K562 (cell line): Measurements from ENCODE around the gene INTS12. TPM values are rescaled to one million over a fixed set of nuclear protein-coding genes. Genes with fewer than 3 reads are reported as not detected.

ENCODE experiments used
- ATAC-seq: fragments of 200-7000 bp; cut with Tn5 transposase; 3 replicates; pipeline ENCODE4 v1.9.1; 2020; ENCODE audit warnings: moderate library complexity
- BruUV-seq: library from RNA; stranded (reverse); fragments of 400-500 nt; replicated peaks from 2 replicates; lab custom pipeline; 2021; lab: Mats Ljungman, UMichigan
- CTCF ChIA-PET: fragments of 300-600 bp; formaldehyde crosslinking; extraction: SDS; loops from one replicate; lab custom pipeline; 2021; ENCODE audit warnings: low intra/inter-chr PET ratio; lab: Yijun Ruan, JAX
- POLR2A ChIA-PET: fragments of 300-600, 350-650 bp; sonication (Branson Sonifier 250); formaldehyde crosslinking; extraction: SDS; loops from one replicate; lab custom pipeline; 2021; ENCODE audit warnings: antibody characterized with exemption, inconsistent platforms; lab: Yijun Ruan, JAX
- DNase-seq, 4 experiments: peaks; one replicate each; pipeline versions ENCODE4 v3.0.0 to v3.0.0-alpha.2; 2011 to 2018; ENCODE audit warnings: low spot score in 3 of 4, mixed read lengths in 3 of 4; ENCODE audit errors: extremely low read depth in 1 of 4
- FAIRE-seq: peaks from 2 replicates; lab custom pipeline; 2011; peaks lifted over from hg19 to GRCh38; lab: Jason Lieb, UNC
- H2AFZ ChIP-seq: 2 replicates; pipeline ENCODE4 v1.6.0; 2011; ENCODE audit warnings: low read depth, low read length, control low read depth, inconsistent platforms
- H3K27ac ChIP-seq: fragments of 200-600 bp; 3 replicates; pipeline ENCODE4 v1.8.0; 2011; ENCODE audit warnings: low read depth, mild to moderate bottlenecking, control low read depth, inconsistent platforms, low read length, moderate library complexity, mixed read lengths; ENCODE audit errors: extremely low read depth
- H3K27me3 ChIP-seq, 2 experiments: fragments of 300-600 bp in 1 of 2; 2 replicates in 1 of 2; 3 replicates in 1 of 2; pipeline versions ENCODE4 v1.6.0 to v1.8.0; 2011; ENCODE audit warnings: inconsistent platforms in 2 of 2, low read length in 2 of 2, mild to moderate bottlenecking in 1 of 2, mixed read lengths in 1 of 2, moderate library complexity in 1 of 2; ENCODE audit not compliant: control insufficient read depth in 2 of 2, insufficient read depth in 2 of 2
- H3K36me3 ChIP-seq: fragments of 300-600 bp; 3 replicates; pipeline ENCODE4 v1.8.0; 2011; ENCODE audit warnings: mild to moderate bottlenecking, low read length, inconsistent platforms; ENCODE audit not compliant: control insufficient read depth, insufficient read depth
- H3K4me1 ChIP-seq, 2 experiments: fragments of 200-600 bp in 1 of 2; replicated peaks in 1 of 2; 2 replicates in 1 of 2; 3 replicates in 1 of 2; pipeline versions ENCODE4 v1.5.1 to v1.8.0; 2011; ENCODE audit warnings: inconsistent platforms in 2 of 2, low read length in 2 of 2, mild to moderate bottlenecking in 1 of 2, mixed read lengths in 1 of 2, moderate library complexity in 1 of 2; ENCODE audit not compliant: control insufficient read depth in 2 of 2, insufficient read depth in 2 of 2
- H3K4me2 ChIP-seq: 2 replicates; pipeline ENCODE4 v1.6.1; 2011; ENCODE audit warnings: low read length, control low read depth, inconsistent platforms, mixed read lengths; ENCODE audit not compliant: insufficient read depth
- H3K4me3 ChIP-seq: fragments of 200-600 bp; sonication (generic), shearing (Covaris generic); 2 replicates; pipeline ENCODE4 v1.5.1; 2016; ENCODE audit warnings: control low read depth, inconsistent platforms
- H3K79me2 ChIP-seq: fragments of 200-600 bp; 3 replicates; pipeline ENCODE4 v1.8.0; 2011; ENCODE audit warnings: low read length, inconsistent platforms; ENCODE audit not compliant: control insufficient read depth, insufficient read depth
- H3K9ac ChIP-seq, 2 experiments: 2 replicates each; pipeline versions ENCODE4 v1.6.0 to v1.6.1; 2011; ENCODE audit warnings: low read depth in 2 of 2, low read length in 2 of 2, control low read depth in 1 of 2, inconsistent platforms in 1 of 2, mild to moderate bottlenecking in 1 of 2, mixed read lengths in 1 of 2; ENCODE audit not compliant: insufficient read depth in 1 of 2
- H3K9me1 ChIP-seq: one replicate; pipeline ENCODE4 v1.6.0; 2011; ENCODE audit warnings: inconsistent platforms, mild to moderate bottlenecking, low read length, moderate library complexity; ENCODE audit not compliant: control insufficient read depth, insufficient read depth
- H3K9me3 ChIP-seq: replicated peaks from 2 replicates; pipeline ENCODE4 v1.5.1; 2011; ENCODE audit warnings: low read depth, low read length, inconsistent platforms; ENCODE audit not compliant: control insufficient read depth, insufficient read depth
- H4K20me1 ChIP-seq: replicated peaks from 2 replicates; pipeline ENCODE4 v1.6.1; 2011; ENCODE audit warnings: low read length, inconsistent platforms, mixed read lengths; ENCODE audit not compliant: control insufficient read depth, insufficient read depth
- ADNP ChIP-seq: fragments of 200-800 bp; sonication (Bioruptor generic); IDR thresholded peaks from 2 replicates; pipeline ENCODE4 v1.6.1; 2016; ENCODE audit warnings: missing genetic modification characterization, missing compliant biosample characterization
- ARNT ChIP-seq, 2 experiments: fragments of 450-650 bp; IDR thresholded peaks; 2 replicates each; pipeline ENCODE4 v1.6.1; 2016; ENCODE audit warnings: mild to moderate bottlenecking in 1 of 2
- CREBBP ChIP-seq: IDR thresholded peaks from one replicate; pipeline ENCODE4 v1.6.1; 2012; ENCODE audit warnings: low read depth, mild to moderate bottlenecking, control low read depth, inconsistent platforms, low read length
- DACH1 ChIP-seq: fragments of 450-650 bp; IDR thresholded peaks from 2 replicates; pipeline ENCODE4 v1.6.1; 2018; ENCODE audit not compliant: partially characterized antibody
- HOXB6 ChIP-seq: fragments of 250-450 bp; sonication (Bioruptor Pico); IDR thresholded peaks from 2 replicates; pipeline ENCODE4 v1.5.1; 2022; ENCODE audit warnings: mild to moderate bottlenecking, borderline replicate concordance
- ILF3 ChIP-seq: fragments of 450-650 bp; IDR thresholded peaks from 2 replicates; pipeline ENCODE4 v1.6.1; 2018; ENCODE audit warnings: antibody characterized with exemption, mild to moderate bottlenecking, moderate library complexity, borderline replicate concordance
- JUND ChIP-seq, 2 experiments: IDR thresholded peaks; 2 replicates in 1 of 2; 3 replicates in 1 of 2; pipeline ENCODE4 v1.6.1; 2011; ENCODE audit warnings: borderline replicate concordance in 2 of 2, low read depth in 2 of 2, low read length in 2 of 2, improper control_type of control experiment in 1 of 2, missing biosample characterization in 1 of 2, missing genetic modification characterization in 1 of 2, missing genetic modification reagents in 1 of 2
- L3MBTL2 ChIP-seq: fragments of 450-650 bp; IDR thresholded peaks from 2 replicates; pipeline ENCODE4 v1.6.1; 2016; ENCODE audit warnings: mild to moderate bottlenecking, moderate library complexity
- NELFE ChIP-seq: IDR thresholded peaks from 2 replicates; pipeline ENCODE4 v1.6.1; 2011; ENCODE audit warnings: mild to moderate bottlenecking; ENCODE audit not compliant: insufficient read depth, insufficient read length
- NR3C1 ChIP-seq: sonication (generic); formaldehyde crosslinking; IDR thresholded peaks from 2 replicates; pipeline ENCODE4 v1.8.1; 2022; ENCODE audit warnings: missing genetic modification reagents
- RBM34 ChIP-seq: fragments of 200-400 bp; formaldehyde crosslinking; IDR thresholded peaks from 2 replicates; pipeline ENCODE4 v1.6.1; 2018; ENCODE audit warnings: low read length, borderline replicate concordance; ENCODE audit not compliant: insufficient read depth
- SAFB ChIP-seq: fragments of 200-400 bp; formaldehyde crosslinking; IDR thresholded peaks from 2 replicates; pipeline ENCODE4 v1.6.1; 2017; ENCODE audit warnings: low read depth, low read length, borderline replicate concordance
- SRSF9 ChIP-seq: fragments of 200-400 bp; formaldehyde crosslinking; IDR thresholded peaks from 2 replicates; pipeline ENCODE4 v1.6.1; 2017; ENCODE audit warnings: low read depth, low read length, borderline replicate concordance
- STAT5B ChIP-seq: fragments of 250-450 bp; sonication (Bioruptor Pico); IDR thresholded peaks from 2 replicates; pipeline ENCODE4 v1.8.0; 2021; ENCODE audit warnings: mild to moderate bottlenecking, inconsistent platforms
- ZNF197 ChIP-seq: fragments of 200-800 bp; sonication (Bioruptor generic); IDR thresholded peaks from 2 replicates; pipeline ENCODE4 v1.6.1; 2016; ENCODE audit warnings: low read depth, missing genetic modification characterization, missing compliant biosample characterization
- ZNF436 ChIP-seq: fragments of 250-450, 450-650 bp; sonication (Bioruptor Pico); formaldehyde crosslinking; IDR thresholded peaks from 2 replicates; pipeline ENCODE4 v1.7.0; 2020; ENCODE audit warnings: mild to moderate bottlenecking
- in situ Hi-C: fragments of 300-500 bp; cut with MboI; formaldehyde crosslinking; loops from 4 replicates; pipeline ENCODE4 v1.15.0; 2018; ENCODE audit warnings: inconsistent platforms, mixed read lengths
- intact Hi-C: fragments of 100-400 bp; cut with micrococcal nuclease; formaldehyde crosslinking; loops from 2 replicates; pipeline ENCODE4 v1.14.2; 2022
- polyA plus RNA-seq, 8 experiments: library from polyadenylated mRNA; depleted of rRNA in 4 of 8; stranded (reverse) in 5 of 8; unstranded in 3 of 8; fragments of >200 nt; fragmentation: Nextera tagmentation in 2 of 8; fragmentation: Illumina TruSeq in 1 of 8; extraction: Ambion mirVana in 2 of 8; extraction: Trizol in 1 of 8; gene quantifications; 2 replicates each; pipeline versions ENCODE4 v1.2.1 to v1.2.3, GENCODE V29; 2011 to 2014; ENCODE audit warnings: inconsistent platforms in 1 of 8, missing spikeins in 1 of 8
- total RNA-seq, 7 experiments: library from RNA; depleted of rRNA in 6 of 7; stranded (reverse); fragments of >200 nt in 6 of 7; fragmentation: Illumina TruSeq in 2 of 7; extraction: Trizol in 2 of 7; gene quantifications; 2 replicates each; pipeline versions ENCODE4 v1.2.1 to v1.2.3, GENCODE V29; 2011 to 2021; ENCODE audit warnings: low replicate concordance in 1 of 7
- TF ChIP-seq, protein P1 (sequence below): sonication (generic); formaldehyde crosslinking; IDR thresholded peaks from 2 replicates; pipeline ENCODE4 v1.8.1; 2023; ENCODE audit warnings: mild to moderate bottlenecking, missing genetic modification reagents
- TF ChIP-seq, protein P2 (sequence below): fragments of 450-650 bp; IDR thresholded peaks from 2 replicates; pipeline ENCODE4 v1.6.1; 2016; ENCODE audit warnings: low read depth, mild to moderate bottlenecking, moderate library complexity
- TF ChIP-seq, protein P3 (sequence below): sonication (generic); formaldehyde crosslinking; IDR thresholded peaks from 2 replicates; pipeline ENCODE4 v1.8.1; 2023; ENCODE audit warnings: mild to moderate bottlenecking, missing genetic modification reagents, moderate library complexity

INTS12 gene
- total and polyA plus RNA-seq, 9 of the 15 experiments (the other 6 are each of a cell fraction or from before 2014, with no cell fraction given): 24.5 to 82.9 (median 41.2) TPM

GRCh38 chr4:105755375-105755774 lies 46.9 kb upstream of the INTS12 start:
- FAIRE-seq: peak; percentile 11

More at GRCh38 chr4:105755375-105755774, 46.9 kb upstream of the INTS12 start:
- no peaks in the 10 kb centered on the region for H4K20me1 ChIP-seq
- no peaks in the 10 kb centered on the region for H3K27me3 ChIP-seq
- no peak for ATAC-seq
- POLR2A ChIA-PET: no interaction called here
- no peaks in the 10 kb centered on the region for H3K36me3 ChIP-seq
- in situ Hi-C loops (no loop called here), intact Hi-C loops (no loop called here)
- no TSS peak for BruUV-seq
- no peaks in the 10 kb centered on the region for H3K4me1 ChIP-seq
- H3K4me2 ChIP-seq: no peak overlapping the region
- no peak overlapping the region for H3K4me3 ChIP-seq
- no peak overlapping the region for H2AFZ ChIP-seq
- H3K79me2 ChIP-seq: no peaks in the 10 kb centered on the region
- CTCF ChIA-PET: no interaction called here
- TF ChIP-seq JUND (IDR thresholded peaks at IDR 0.05; ENCODE audit: borderline replicate concordance, low read depth, low read length) (no peak), JUND (tag; IDR thresholded peaks at IDR 0.05; ENCODE audit: borderline replicate concordance, low read depth, low read length) (no peak), DACH1 (no peak), ZNF197 (CRISPR knock-in tag) (no peak), SRSF9 (no peak), STAT5B (CRISPR knock-in tag) (no peak), CREBBP (no peak), RBM34 (no peak), ADNP (no peak), SAFB (no peak), HOXB6 (CRISPR knock-in tag) (no peak), ARNT (IDR thresholded peaks at IDR 0.05) (no peak), NR3C1 (CRISPR knock-in tag) (no peak), ILF3 (no peak), ZNF436 (no peak), NELFE (no peak), L3MBTL2 (no peak)
- TF ChIP-seq, protein P1, sequence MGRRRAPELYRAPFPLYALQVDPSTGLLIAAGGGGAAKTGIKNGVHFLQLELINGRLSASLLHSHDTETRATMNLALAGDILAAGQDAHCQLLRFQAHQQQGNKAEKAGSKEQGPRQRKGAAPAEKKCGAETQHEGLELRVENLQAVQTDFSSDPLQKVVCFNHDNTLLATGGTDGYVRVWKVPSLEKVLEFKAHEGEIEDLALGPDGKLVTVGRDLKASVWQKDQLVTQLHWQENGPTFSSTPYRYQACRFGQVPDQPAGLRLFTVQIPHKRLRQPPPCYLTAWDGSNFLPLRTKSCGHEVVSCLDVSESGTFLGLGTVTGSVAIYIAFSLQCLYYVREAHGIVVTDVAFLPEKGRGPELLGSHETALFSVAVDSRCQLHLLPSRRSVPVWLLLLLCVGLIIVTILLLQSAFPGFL: no peak
- TF ChIP-seq, protein P2, sequence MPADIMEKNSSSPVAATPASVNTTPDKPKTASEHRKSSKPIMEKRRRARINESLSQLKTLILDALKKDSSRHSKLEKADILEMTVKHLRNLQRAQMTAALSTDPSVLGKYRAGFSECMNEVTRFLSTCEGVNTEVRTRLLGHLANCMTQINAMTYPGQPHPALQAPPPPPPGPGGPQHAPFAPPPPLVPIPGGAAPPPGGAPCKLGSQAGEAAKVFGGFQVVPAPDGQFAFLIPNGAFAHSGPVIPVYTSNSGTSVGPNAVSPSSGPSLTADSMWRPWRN: no peak
- TF ChIP-seq, protein P3, sequence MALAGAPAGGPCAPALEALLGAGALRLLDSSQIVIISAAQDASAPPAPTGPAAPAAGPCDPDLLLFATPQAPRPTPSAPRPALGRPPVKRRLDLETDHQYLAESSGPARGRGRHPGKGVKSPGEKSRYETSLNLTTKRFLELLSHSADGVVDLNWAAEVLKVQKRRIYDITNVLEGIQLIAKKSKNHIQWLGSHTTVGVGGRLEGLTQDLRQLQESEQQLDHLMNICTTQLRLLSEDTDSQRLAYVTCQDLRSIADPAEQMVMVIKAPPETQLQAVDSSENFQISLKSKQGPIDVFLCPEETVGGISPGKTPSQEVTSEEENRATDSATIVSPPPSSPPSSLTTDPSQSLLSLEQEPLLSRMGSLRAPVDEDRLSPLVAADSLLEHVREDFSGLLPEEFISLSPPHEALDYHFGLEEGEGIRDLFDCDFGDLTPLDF (CRISPR knock-in tag): no peak
- no peak for DNase-seq
- H3K27ac ChIP-seq: no peak overlapping the region
- H3K9me1 ChIP-seq: no peaks in the 10 kb centered on the region
- H3K9ac ChIP-seq: no peak overlapping the region
- no peaks in the 10 kb centered on the region for H3K9me3 ChIP-seq
